Measurements from ENCODE around the gene GBX1. TPM values are rescaled to one million over a fixed set of nuclear protein-coding genes. Genes with fewer than 3 reads are reported as not detected.
A peak's percentile ranks its signal among the peaks of the same experiment; 100 is the strongest.

Gene GBX1
- total and polyA plus RNA-seq, 7 donors: 0.07 to 1.9 (median 0.65) TPM; not detected in 1

GRCh38 chr7:151117565-151117964 lies 49.9 kb downstream of the GBX1 start:
- no peak for TF ChIP-seq CTCF (IDR thresholded peaks at IDR 0.05)
- H3K4me1 ChIP-seq: no peaks in the 10 kb centered on the region
- intact Hi-C loops (cut with DNase I): no loop called here
- DNase-seq (no peak), ATAC-seq (no peak)
- H3K4me3 ChIP-seq: no peak overlapping the region
- whole genome bisulfite sequencing, 3 donors: 90 to 94% (median 90%) methylated on average over 12 of the region's 12 CpGs
- no peaks in the 10 kb centered on the region for H3K9me3 ChIP-seq
- no peaks in the 10 kb centered on the region for H3K27me3 ChIP-seq (ENCODE audit: insufficient read depth in 3 of 3, low read length in 2 of 3)
- H3K27ac ChIP-seq: no peak overlapping the region
- H3K36me3 ChIP-seq (ENCODE audit: insufficient read depth in 1 of 2, low read depth in 1 of 2): peaks cover 0 to 41% of the 10 kb centered on the region in 2 donors

- 93 to 95% (median 93%) methylated on average over 27 of the region's 27 CpGs for WGBS, 3 donors
- Histone ChIP-seq H3K4me1 (no peaks in the 10 kb centered on the region), H3K9me3 (no peaks in the 10 kb centered on the region), H3K36me3 (ENCODE audit: insufficient read depth in 1 of 2, low read depth in 1 of 2) (peaks cover 0 to 37% of the 10 kb centered on the region in 2 donors), H3K27ac (no peak overlapping the region), H3K4me3 (no peak overlapping the region), H3K27me3 (ENCODE audit: insufficient read depth in 3 of 3, low read length in 2 of 3) (no peaks in the 10 kb centered on the region)
- ATAC-seq: no peak
- intact Hi-C loops (cut with DNase I): no loop called here
- no peak for TF ChIP-seq CTCF (IDR thresholded peaks at IDR 0.05)
- DNase-seq: no peak
These were observed 50.7 kb downstream of the GBX1 start for GRCh38 chr7:151116603-151117440.

- no peak for TF ChIP-seq CTCF (IDR thresholded peaks at IDR 0.05)
- no peak for DNase-seq
- Histone ChIP-seq H3K36me3 (ENCODE audit: insufficient read depth in 1 of 2, low read depth in 1 of 2) (peaks cover 0 to 28% of the 10 kb centered on the region in 2 donors), H3K4me1 (no peaks in the 10 kb centered on the region), H3K4me3 (peak overlapping the region; percentile 30), H3K9me3 (no peaks in the 10 kb centered on the region), H3K27me3 (ENCODE audit: insufficient read depth in 3 of 3, low read length in 2 of 3) (no peaks in the 10 kb centered on the region), H3K27ac (no peak overlapping the region)
- intact Hi-C loops (cut with DNase I): no loop called here
- WGBS, 3 donors: 83 to 91% (median 86%) methylated on average over 13 to 14 of the region's 14 CpGs
- ATAC-seq: no peak
These were observed 51.6 kb downstream of the GBX1 start for GRCh38 chr7:151115836-151116418.

GRCh38 chr7:151115121-151115835 lies 52.2 kb downstream of the GBX1 start:
- 31 to 36% (median 32%) methylated on average over 65 to 114 of the region's 114 CpGs for WGBS, 3 donors
- H3K36me3 ChIP-seq (ENCODE audit: insufficient read depth in 1 of 2, low read depth in 1 of 2): peaks cover 0 to 22% of the 10 kb centered on the region in 2 donors
- H3K9me3 ChIP-seq: no peaks in the 10 kb centered on the region
- H3K4me1 ChIP-seq: no peaks in the 10 kb centered on the region
- ATAC-seq (peak; percentile 11 to 46 (median 34)), DNase-seq (no peak)
- peak overlapping the region; percentile 30 for H3K4me3 ChIP-seq
- no peaks in the 10 kb centered on the region for H3K27me3 ChIP-seq (ENCODE audit: insufficient read depth in 3 of 3, low read length in 2 of 3)
- H3K27ac ChIP-seq: no peak overlapping the region
- TF ChIP-seq CTCF (IDR thresholded peaks at IDR 0.05): no peak
- intact Hi-C loops (cut with DNase I): no loop called here

Data from psoas muscle (tissue), 8 donors.